HepG2 (cell line): Measurements from ENCODE around the gene GALNT17. TPM values are rescaled to one million over a fixed set of nuclear protein-coding genes. Genes with fewer than 3 reads are reported as not detected.

Source experiments
- ATAC-seq: fragments of 200-7000 bp; cut with Tn5 transposase; 3 replicates; pipeline ENCODE4 v1.9.1; 2020; ENCODE audit warnings: mild to moderate bottlenecking, moderate library complexity
- BruUV-seq: library from RNA; stranded (reverse); fragments of 400-500 nt; replicated peaks from 2 replicates; lab custom pipeline; 2021; lab: Mats Ljungman, UMichigan
- CTCF ChIA-PET: fragments of 300-600 bp; formaldehyde crosslinking; extraction: SDS; loops from one replicate; lab custom pipeline; 2021; ENCODE audit warnings: low total read pairs, inconsistent platforms, low intra/inter-chr PET ratio; lab: Yijun Ruan, JAX
- POLR2A ChIA-PET: fragments of 350-600 bp; sonication (Branson Sonifier 250); formaldehyde crosslinking; loops from one replicate; lab custom pipeline; 2020; ENCODE audit warnings: antibody characterized with exemption, inconsistent platforms; lab: Yijun Ruan, JAX
- DNase-seq: peaks from one replicate; pipeline ENCODE4 v3.0.0-alpha.2; 2015; ENCODE audit warnings: low spot score
- FAIRE-seq: peaks from 3 replicates; lab custom pipeline; 2011; peaks lifted over from hg19 to GRCh38; lab: Jason Lieb, UNC
- H2AFZ ChIP-seq: one replicate; pipeline ENCODE4 v1.6.1; 2011; ENCODE audit warnings: low read length, inconsistent platforms
- H3K27ac ChIP-seq: fragments of 300-600 bp; 3 replicates; pipeline ENCODE4 v1.8.0; 2011; ENCODE audit warnings: mixed run types, mild to moderate bottlenecking, mixed read lengths, low read length, inconsistent platforms; ENCODE audit not compliant: insufficient read depth; ENCODE audit errors: extremely low read length
- H3K27me3 ChIP-seq, 2 experiments: fragments of 200-600 bp in 1 of 2; 2 replicates in 1 of 2; 3 replicates in 1 of 2; pipeline versions ENCODE4 v1.6.0 to v1.8.0; 2011; ENCODE audit warnings: low read length in 2 of 2, mild to moderate bottlenecking in 2 of 2, moderate library complexity in 2 of 2, inconsistent platforms in 1 of 2; ENCODE audit not compliant: insufficient read depth in 2 of 2, control insufficient read depth in 1 of 2
- H3K36me3 ChIP-seq, 2 experiments: fragments of 200-600 bp in 1 of 2; replicated peaks in 1 of 2; 2 replicates in 1 of 2; 3 replicates in 1 of 2; pipeline versions ENCODE4 v1.5.1 to v1.8.0; 2011; ENCODE audit warnings: low read length in 2 of 2, inconsistent platforms in 1 of 2; ENCODE audit not compliant: insufficient read depth in 2 of 2, control insufficient read depth in 1 of 2
- H3K4me1 ChIP-seq: 2 replicates; pipeline ENCODE4 v1.5.1; 2012; ENCODE audit warnings: low read length, inconsistent platforms; ENCODE audit not compliant: insufficient read depth
- H3K4me2 ChIP-seq: 2 replicates; pipeline ENCODE4 v1.6.0; 2011; ENCODE audit warnings: low read depth, low read length, inconsistent platforms
- H3K4me3 ChIP-seq, 3 experiments: fragments of 200-600 bp in 1 of 3; sonication (generic), shearing (Covaris generic) in 1 of 3; replicated peaks in 1 of 3; 2 replicates each; pipeline ENCODE4 v1.5.1; 2011 to 2016; ENCODE audit warnings: low read length in 3 of 3, inconsistent platforms in 2 of 3, low read depth in 2 of 3, mild to moderate bottlenecking in 2 of 3, control low read depth in 1 of 3, mixed read lengths in 1 of 3; ENCODE audit not compliant: insufficient read depth in 1 of 3
- H3K79me2 ChIP-seq: one replicate; pipeline ENCODE4 v1.6.1; 2011; ENCODE audit warnings: low read length, inconsistent platforms; ENCODE audit not compliant: insufficient read depth
- H3K9ac ChIP-seq: 2 replicates; pipeline ENCODE4 v1.6.0; 2011; ENCODE audit warnings: mild to moderate bottlenecking, low read depth, low read length, inconsistent platforms; ENCODE audit not compliant: insufficient read depth
- H3K9me3 ChIP-seq: 2 replicates; pipeline ENCODE4 v1.5.1; 2012; ENCODE audit warnings: mild to moderate bottlenecking, low read length
- H4K20me1 ChIP-seq: 2 replicates; pipeline ENCODE4 v1.6.0; 2011; ENCODE audit warnings: inconsistent platforms, mild to moderate bottlenecking, low read length, moderate library complexity; ENCODE audit not compliant: insufficient read depth
- ATF7-NPFF ChIP-seq: sonication (generic); formaldehyde crosslinking; IDR thresholded peaks from 2 replicates; pipeline ENCODE4 v1.8.1; 2023; ENCODE audit warnings: mild to moderate bottlenecking, low read depth, missing genetic modification reagents, moderate library complexity
- CREB1 ChIP-seq, 2 experiments: fragments of 450-650 bp in 1 of 2; IDR thresholded peaks; 2 replicates each; pipeline ENCODE4 v1.6.1; 2016 to 2017; ENCODE audit warnings: control low read depth in 1 of 2, mild to moderate bottlenecking in 1 of 2, missing compliant biosample characterization in 1 of 2, missing genetic modification characterization in 1 of 2
- HDAC1 ChIP-seq: sonication (generic); formaldehyde crosslinking; IDR thresholded peaks from 2 replicates; pipeline ENCODE4 v1.5.1; 2020; ENCODE audit warnings: mild to moderate bottlenecking, missing genetic modification reagents
- IKZF4 ChIP-seq: sonication (generic); formaldehyde crosslinking; IDR thresholded peaks from 2 replicates; pipeline ENCODE4 v1.5.1; 2020; ENCODE audit warnings: borderline replicate concordance, mild to moderate bottlenecking, low read depth, missing genetic modification reagents; ENCODE audit errors: not compliant biosample characterization
- ZEB1 ChIP-seq: IDR thresholded peaks from 2 replicates; pipeline ENCODE4 v1.6.1; 2012; ENCODE audit warnings: mild to moderate bottlenecking, low read depth, inconsistent platforms; ENCODE audit not compliant: insufficient replicate concordance
- ZFP62 ChIP-seq: sonication (generic); formaldehyde crosslinking; IDR thresholded peaks from 2 replicates; pipeline ENCODE4 v1.4.0; 2020; ENCODE audit warnings: missing genetic modification reagents
- ZNF224 ChIP-seq: sonication (generic); formaldehyde crosslinking; IDR thresholded peaks from 2 replicates; pipeline ENCODE4 v1.5.0; 2020; ENCODE audit warnings: mild to moderate bottlenecking, missing genetic modification reagents
- ZNF282 ChIP-seq: fragments of 450-650 bp; IDR thresholded peaks from 2 replicates; pipeline ENCODE4 v1.6.1; 2018; ENCODE audit not compliant: partially characterized antibody
- in situ Hi-C: cut with HindIII; loops from 2 replicates; pipeline ENCODE4 v1.10.0; 2017; ENCODE audit warnings: low pct_unique_long_range_greater_than_20kb; ENCODE audit not compliant: extremely low pct_ligation_motif_present
- intact Hi-C: fragments of 100-400 bp; cut with micrococcal nuclease; formaldehyde crosslinking; loops from one replicate; pipeline ENCODE4 v1.10.0; 2022; ENCODE audit not compliant: unreplicated experiment
- polyA plus RNA-seq, 8 experiments: library from polyadenylated mRNA; depleted of rRNA in 3 of 8; stranded (reverse) in 7 of 8; unstranded in 1 of 8; fragments of >200 nt; fragmentation: Illumina TruSeq in 4 of 8; extraction: Trizol in 4 of 8; gene quantifications; 2 replicates each; pipeline versions ENCODE4 v1.2.1 to v1.2.3, GENCODE V29; 2011 to 2016; ENCODE audit warnings: low read depth in 4 of 8, missing spikeins in 1 of 8, mixed read lengths in 1 of 8; ENCODE audit not compliant: insufficient read depth in 1 of 8
- total RNA-seq, 5 experiments: library from RNA; depleted of rRNA; stranded (reverse); fragments of >200 nt; fragmentation: Illumina TruSeq; extraction: Trizol; gene quantifications; 2 replicates each; pipeline ENCODE4 v1.2.3, GENCODE V29; 2016; ENCODE audit warnings: low read depth in 1 of 5
- TF ChIP-seq, protein P1 (sequence below): sonication (generic); formaldehyde crosslinking; IDR thresholded peaks from 2 replicates; pipeline ENCODE4 v1.5.1; 2020; ENCODE audit warnings: mild to moderate bottlenecking, missing genetic modification reagents, borderline replicate concordance
- TF ChIP-seq, protein P2 (sequence below): sonication (generic); formaldehyde crosslinking; IDR thresholded peaks from 2 replicates; pipeline ENCODE4 v1.4.0; 2020; ENCODE audit warnings: missing genetic modification reagents, borderline replicate concordance
- TF ChIP-seq, protein P3 (sequence below): sonication (generic); formaldehyde crosslinking; IDR thresholded peaks from 2 replicates; pipeline ENCODE4 v1.8.0; 2022; ENCODE audit warnings: missing genetic modification reagents, low read depth, mild to moderate bottlenecking, borderline replicate concordance
- TF ChIP-seq, protein P4 (sequence below): sonication (generic); formaldehyde crosslinking; IDR thresholded peaks from 2 replicates; pipeline ENCODE4 v1.4.0; 2020; ENCODE audit warnings: missing genetic modification reagents

The GALNT17 gene
- total and polyA plus RNA-seq, 2 of the 13 experiments (the other 11 are each of a cell fraction or from before 2014, with no cell fraction given): not detected

DNA sequence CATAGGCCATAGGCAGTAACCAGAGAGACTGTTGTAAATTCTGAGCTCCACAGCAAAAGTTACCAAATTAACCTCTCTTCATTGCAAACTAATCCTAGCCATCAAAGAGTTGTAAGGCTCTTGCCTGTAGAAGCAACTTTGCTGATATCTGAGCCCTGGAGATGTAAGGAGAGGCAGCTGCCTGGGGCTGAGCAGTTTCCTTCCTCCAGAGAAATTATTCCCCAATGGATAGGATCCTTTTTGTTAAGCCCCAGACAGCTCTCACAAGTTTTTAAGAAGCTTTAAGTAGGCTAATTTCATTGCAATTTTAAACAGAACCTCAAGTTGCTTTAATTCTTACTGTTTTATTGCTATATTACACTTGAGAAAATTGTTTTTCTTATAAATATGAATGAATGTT lies 211.1 kb downstream of the GALNT17 start:
- H3K27ac ChIP-seq: no peak overlapping the region
- no peaks in the 10 kb centered on the region for H3K79me2 ChIP-seq
- BruUV-seq: no TSS peak
- no peak overlapping the region for H3K4me2 ChIP-seq
- no peaks in the 10 kb centered on the region for H3K9me3 ChIP-seq
- no peak for FAIRE-seq
- no peak overlapping the region for H3K4me3 ChIP-seq
- no peaks in the 10 kb centered on the region for H3K4me1 ChIP-seq
- no peak overlapping the region for H2AFZ ChIP-seq
- no peaks in the 10 kb centered on the region for H4K20me1 ChIP-seq
- DNase-seq: no peak
- CTCF ChIA-PET: no interaction called here
- no peak for ATAC-seq
- intact Hi-C loops (no loop called here), in situ Hi-C loops (no loop called here)
- POLR2A ChIA-PET: no interaction called here
- H3K9ac ChIP-seq: no peak overlapping the region
- no peaks in the 10 kb centered on the region for H3K36me3 ChIP-seq
- H3K27me3 ChIP-seq: no peaks in the 10 kb centered on the region
- TF ChIP-seq CREB1 (IDR thresholded peaks at IDR 0.05): no peak
- TF ChIP-seq CREB1 (CRISPR knock-in tag; IDR thresholded peaks at IDR 0.05): no peak
- TF ChIP-seq, protein P1, sequence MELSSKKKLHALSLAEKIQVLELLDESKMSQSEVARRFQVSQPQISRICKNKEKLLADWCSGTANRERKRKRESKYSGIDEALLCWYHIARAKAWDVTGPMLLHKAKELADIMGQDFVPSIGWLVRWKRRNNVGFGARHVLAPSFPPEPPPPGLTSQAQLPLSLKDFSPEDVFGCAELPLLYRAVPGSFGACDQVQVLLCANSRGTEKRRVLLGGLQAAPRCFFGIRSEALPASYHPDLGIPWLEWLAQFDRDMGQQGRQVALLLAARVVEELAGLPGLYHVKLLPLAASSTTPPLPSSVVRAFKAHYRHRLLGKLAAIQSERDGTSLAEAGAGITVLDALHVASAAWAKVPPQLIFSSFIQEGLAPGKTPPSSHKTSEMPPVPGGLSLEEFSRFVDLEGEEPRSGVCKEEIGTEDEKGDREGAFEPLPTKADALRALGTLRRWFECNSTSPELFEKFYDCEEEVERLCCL (CRISPR knock-in tag): no peak
- no peak for TF ChIP-seq IKZF4
- TF ChIP-seq HDAC1: no peak
- TF ChIP-seq ZFP62 (CRISPR knock-in tag): no peak
- TF ChIP-seq ZNF282: no peak
- TF ChIP-seq ZNF224 (CRISPR knock-in tag): no peak
- no peak for TF ChIP-seq ZEB1
- TF ChIP-seq, protein P2, sequence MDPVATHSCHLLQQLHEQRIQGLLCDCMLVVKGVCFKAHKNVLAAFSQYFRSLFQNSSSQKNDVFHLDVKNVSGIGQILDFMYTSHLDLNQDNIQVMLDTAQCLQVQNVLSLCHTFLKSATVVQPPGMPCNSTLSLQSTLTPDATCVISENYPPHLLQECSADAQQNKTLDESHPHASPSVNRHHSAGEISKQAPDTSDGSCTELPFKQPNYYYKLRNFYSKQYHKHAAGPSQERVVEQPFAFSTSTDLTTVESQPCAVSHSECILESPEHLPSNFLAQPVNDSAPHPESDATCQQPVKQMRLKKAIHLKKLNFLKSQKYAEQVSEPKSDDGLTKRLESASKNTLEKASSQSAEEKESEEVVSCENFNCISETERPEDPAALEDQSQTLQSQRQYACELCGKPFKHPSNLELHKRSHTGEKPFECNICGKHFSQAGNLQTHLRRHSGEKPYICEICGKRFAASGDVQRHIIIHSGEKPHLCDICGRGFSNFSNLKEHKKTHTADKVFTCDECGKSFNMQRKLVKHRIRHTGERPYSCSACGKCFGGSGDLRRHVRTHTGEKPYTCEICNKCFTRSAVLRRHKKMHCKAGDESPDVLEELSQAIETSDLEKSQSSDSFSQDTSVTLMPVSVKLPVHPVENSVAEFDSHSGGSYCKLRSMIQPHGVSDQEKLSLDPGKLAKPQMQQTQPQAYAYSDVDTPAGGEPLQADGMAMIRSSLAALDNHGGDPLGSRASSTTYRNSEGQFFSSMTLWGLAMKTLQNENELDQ (CRISPR knock-in tag): no peak
- TF ChIP-seq ATF7-NPFF: no peak
- TF ChIP-seq, protein P3, sequence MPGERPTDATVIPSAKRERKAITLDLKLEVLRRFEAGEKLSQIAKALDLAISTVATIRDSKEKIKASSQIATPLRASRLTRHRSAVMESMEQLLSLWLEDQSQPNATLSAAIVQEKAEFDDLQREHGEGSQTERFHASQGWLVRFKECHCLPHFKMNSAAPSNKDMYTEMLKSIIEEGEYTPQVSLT (CRISPR knock-in tag): no peak
- TF ChIP-seq, protein P4, sequence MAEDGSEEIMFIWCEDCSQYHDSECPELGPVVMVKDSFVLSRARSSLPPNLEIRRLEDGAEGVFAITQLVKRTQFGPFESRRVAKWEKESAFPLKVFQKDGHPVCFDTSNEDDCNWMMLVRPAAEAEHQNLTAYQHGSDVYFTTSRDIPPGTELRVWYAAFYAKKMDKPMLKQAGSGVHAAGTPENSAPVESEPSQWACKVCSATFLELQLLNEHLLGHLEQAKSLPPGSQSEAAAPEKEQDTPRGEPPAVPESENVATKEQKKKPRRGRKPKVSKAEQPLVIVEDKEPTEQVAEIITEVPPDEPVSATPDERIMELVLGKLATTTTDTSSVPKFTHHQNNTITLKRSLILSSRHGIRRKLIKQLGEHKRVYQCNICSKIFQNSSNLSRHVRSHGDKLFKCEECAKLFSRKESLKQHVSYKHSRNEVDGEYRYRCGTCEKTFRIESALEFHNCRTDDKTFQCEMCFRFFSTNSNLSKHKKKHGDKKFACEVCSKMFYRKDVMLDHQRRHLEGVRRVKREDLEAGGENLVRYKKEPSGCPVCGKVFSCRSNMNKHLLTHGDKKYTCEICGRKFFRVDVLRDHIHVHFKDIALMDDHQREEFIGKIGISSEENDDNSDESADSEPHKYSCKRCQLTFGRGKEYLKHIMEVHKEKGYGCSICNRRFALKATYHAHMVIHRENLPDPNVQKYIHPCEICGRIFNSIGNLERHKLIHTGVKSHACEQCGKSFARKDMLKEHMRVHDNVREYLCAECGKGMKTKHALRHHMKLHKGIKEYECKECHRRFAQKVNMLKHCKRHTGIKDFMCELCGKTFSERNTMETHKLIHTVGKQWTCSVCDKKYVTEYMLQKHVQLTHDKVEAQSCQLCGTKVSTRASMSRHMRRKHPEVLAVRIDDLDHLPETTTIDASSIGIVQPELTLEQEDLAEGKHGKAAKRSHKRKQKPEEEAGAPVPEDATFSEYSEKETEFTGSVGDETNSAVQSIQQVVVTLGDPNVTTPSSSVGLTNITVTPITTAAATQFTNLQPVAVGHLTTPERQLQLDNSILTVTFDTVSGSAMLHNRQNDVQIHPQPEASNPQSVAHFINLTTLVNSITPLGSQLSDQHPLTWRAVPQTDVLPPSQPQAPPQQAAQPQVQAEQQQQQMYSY (CRISPR knock-in tag): no peak
